Left kidney (tissue), 2 donors: ENCODE results near the gene COX17. TPM values are rescaled to one million over a fixed set of nuclear protein-coding genes. Genes with fewer than 3 reads are reported as not detected.

Source experiments
- DNase-seq: peaks from one replicate; pipeline ENCODE4 v3.0.0-alpha.2; 2013
- polyA plus RNA-seq: library from polyadenylated mRNA; unstranded; fragments of 120-200 nt; gene quantifications from one replicate; pipeline ENCODE4 v1.2.1, GENCODE V29; 2013; ENCODE audit not compliant: insufficient read length

Gene COX17
- polyA plus RNA-seq, 1 donor = 36.7 TPM

DNA sequence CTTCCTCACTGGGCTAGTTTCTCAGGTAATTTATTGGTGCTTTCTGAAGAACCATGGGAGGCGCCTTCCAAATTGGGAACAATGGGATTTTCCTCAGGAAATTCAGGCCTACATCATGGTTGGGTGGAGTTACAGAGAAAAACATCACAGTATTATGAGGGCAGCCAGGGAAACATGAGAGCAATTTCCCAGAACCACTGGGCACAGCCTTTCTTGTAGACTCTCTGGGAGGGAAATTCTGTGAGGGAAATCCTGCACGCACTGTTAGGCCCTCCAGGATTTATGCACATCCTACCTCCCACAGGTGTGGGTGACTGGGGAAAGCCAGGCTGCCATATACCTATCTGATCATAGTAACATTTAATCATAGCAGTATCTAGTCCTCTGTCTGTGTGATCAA is 30.0 kb downstream of the COX17 start:
- DNase-seq = peak; percentile 37

DNA sequence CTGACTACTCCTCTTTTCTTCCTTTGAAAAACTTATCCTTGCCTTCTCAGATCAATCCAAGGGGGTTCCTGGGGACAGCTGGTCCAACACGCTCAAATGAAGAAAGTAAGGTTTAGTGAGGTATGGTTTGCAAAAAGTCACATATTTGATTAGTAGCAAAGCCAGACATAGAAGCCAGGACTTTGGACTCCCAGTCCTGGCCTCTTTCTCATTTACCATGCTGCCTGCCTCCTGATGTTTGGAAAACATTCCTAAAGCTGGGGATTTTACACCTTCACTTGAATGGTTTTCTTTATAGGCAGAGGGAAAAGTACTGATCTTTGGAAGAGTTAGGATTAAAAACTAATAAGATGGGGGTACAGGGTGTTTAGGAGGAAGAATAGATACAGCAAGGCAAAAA is 31.4 kb downstream of the COX17 start:
- DNase-seq = no peak

DNA sequence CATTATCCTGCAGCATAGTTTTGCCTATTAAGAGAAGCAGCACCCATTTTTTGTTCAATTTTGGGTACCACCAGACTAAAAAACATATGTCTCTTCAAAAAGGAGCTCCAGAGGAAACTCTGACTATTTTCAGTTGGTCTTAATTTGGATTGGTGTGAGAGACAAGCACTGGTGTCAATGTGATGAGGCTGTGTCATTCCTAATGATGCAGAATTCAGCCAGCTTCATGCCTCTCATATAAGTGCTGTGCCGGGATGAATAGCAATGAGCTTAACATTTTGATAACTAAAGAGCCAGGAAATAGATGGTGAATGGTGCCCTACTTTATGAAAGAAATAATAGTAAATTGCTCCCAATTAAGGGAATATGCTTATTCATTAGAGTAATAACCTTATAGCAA is 32.7 kb downstream of the COX17 start:
- no peak for DNase-seq

DNA sequence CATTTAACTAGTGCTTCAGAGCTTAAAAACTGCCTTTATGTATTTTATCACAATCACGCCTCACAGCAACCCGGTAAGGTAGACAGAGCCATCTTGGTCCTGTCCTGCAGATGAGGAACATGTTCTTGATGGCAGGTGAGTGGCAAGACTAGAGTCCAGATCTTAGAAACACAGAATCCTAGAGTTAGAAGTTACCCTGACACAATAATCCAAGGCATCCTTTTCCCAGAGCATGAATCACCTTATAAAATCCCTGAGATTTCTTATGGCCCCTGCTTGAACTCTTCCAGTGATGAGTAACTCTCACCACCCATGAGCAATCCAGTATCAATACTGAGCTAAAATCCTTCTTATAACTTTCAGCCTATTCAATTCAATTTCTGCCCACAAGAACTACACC is 33.7 kb downstream of the COX17 start:
- no peak for DNase-seq

DNA sequence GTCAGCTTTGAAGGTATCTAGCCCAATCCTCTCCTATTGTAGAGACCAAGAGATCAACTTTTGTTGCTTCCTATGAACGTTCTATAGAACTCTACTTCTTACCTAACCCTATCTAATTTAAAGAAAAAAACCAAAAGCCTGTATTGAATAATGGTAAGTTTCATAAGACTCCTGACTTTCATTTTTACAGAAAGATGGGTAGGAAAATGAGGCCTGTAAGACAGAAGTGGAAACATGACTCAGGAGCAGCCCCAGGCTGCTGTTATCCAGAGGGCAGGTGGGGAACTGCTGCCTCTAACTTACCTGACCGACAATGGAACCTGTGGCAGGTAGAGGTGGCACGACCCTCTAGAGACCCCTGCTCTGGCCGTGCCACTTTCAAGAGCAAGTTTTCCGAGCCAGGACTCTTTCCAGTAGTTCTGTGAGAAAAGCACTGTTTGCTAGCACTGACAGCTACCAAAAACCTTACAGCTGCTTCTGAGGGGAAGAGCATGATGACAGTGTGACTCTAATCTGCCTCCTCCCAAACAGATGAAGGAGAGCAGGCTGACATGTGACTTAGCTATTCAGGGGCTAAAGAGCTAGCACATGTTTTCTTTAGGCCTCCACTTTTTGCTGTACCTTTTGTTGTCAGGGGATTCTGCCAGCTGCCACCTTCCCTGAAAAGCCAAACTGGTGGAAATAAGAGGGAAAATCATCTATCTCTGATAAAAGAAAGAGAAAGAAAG is 34.3 kb downstream of the COX17 start:
- DNase-seq = no peak

DNA sequence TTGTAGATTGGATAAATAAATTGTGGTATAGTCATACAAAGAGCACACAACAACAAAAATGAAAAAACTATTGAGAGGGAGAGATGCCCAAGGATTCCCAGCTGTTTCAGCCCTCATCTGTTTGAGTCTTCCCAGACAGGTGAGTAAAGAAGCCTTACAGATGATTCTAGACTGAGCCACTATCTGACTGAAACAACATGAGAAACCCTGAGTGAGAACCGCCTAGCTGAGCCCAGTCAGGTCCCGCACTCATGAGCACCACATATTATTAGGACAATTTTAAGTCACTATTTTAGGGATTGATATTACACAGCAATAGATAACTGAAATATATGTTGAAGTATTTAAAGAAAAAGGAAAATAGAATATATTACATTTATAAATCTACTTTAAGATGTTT is 35.8 kb downstream of the COX17 start:
- no peak for DNase-seq

DNA sequence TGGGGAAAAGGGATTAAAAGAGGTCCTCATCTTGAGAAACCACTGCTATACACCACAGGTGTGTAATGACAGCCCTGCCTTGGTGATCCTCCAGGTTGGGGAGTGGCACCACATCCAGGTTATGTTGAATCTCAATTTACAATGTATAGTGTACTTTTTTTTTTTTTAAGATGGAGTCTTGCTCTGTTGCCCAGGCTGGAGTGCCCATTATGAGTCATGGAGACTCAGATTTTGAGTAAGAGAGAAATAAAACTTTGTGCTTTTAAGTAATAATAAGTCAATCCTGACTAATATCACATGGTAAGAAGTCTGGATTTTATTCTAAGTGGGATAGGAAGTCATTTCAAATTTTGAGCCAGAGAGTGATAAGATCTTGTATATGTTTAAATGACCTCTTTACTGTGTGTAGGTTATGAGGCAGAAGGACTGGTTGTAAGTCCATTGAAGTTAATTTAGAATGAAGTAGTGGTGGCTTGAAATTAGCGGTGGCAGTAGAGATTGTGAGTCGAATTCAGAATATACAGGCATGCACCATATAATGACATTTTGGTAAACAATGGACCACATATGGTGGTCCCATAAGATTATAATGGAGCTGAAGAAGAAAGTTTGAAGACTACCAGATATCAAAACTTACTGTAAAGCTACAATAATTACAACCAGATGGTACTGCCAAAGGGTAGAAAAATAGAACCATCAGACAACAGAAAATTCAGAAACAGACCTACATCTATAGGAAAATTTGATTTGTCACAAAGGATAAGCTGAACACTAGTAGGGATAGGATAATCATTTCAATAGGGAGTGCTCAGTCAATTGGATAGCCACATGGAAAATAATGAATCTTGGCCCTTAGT is 37.5 kb downstream of the COX17 start:
- no peak for DNase-seq

DNA sequence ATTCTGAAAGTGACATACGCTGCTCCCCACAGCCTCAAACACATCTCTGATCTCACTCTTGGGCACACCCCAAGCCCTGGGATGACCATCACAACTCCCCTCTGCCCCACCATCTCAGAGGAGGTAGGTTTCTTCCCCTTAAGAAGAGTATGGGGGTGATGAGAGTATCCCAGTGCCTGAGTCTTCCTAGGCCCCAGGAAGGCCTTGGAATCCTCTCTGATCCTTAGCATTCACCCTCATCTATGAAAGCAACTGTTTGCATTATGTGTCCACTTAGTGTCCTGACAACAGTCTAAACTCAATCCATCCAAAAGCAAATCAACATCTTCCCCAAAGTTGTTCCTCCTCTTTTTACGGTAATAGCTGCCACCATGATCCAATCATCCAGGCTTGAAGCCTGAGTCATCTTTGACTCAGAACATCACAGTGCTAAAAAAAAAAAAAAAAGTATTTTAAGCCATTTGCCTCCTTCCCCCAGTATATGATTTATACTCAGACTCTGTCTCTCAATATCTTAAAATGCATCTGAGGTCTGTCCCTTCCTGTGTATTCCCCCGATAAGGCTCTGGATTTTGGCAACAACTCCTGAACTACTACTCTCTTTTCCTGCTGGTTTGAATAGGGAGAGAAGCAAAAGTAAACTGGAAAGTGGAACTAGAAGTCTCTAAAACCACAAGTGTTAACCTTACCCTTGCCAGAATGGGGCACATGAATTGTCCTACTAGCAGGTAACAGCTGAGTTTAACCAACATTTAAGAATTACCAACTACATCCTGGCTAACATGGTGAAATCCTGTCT is 39.3 kb downstream of the COX17 start:
- DNase-seq = no peak

DNA sequence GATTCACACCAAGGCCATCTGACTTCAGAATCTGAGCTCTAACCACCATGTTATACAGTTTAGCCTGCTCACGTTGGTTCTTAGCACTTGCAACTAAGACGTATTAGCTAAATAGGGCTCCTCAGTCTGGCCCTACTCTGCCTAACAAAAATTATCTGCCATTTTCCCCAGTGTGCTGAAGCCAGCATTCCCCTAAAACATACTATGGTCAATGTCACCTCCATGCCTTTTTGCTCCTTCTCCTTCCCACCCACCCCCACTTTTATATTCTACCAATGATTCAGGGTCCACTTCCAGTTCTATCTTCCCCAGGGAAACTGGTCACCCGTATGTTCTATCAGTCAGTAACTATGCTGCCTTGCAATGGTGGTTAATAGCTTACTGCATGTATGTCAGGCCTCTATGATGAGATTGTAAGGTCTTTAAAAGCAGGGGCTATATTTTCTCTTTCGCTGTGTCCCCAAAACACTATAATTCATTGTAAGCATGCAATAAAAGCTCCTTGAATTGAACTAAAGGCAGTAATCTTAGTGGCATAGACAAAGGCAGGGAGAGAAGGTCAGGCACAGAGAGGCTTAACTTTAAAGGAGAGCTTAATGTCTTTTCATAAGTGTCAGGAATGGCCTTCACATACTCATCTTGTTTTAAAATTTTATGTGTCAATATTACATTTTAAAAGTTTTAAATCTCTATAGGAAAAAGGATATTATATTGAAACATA is 40.2 kb downstream of the COX17 start:
- no peak for DNase-seq

DNA sequence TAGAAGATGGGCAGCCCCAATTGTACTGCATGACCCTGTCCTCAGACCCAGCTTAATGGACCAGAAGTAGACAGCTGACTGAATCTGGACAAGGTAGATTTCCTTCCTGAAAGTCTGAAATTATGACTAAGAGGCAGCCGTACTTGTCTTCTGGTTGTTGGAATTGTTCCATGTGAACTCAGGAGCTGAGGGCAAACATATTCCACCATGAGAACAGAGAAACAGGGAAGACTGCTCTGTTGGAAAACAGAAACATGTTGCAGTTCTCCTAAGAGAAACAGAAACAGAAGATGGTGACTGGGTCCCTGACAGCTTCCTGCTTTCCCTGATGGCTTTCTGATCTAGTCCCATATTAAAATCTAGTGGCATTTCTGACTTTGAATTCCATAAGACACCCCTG is 41.0 kb downstream of the COX17 start:
- DNase-seq = no peak

DNA sequence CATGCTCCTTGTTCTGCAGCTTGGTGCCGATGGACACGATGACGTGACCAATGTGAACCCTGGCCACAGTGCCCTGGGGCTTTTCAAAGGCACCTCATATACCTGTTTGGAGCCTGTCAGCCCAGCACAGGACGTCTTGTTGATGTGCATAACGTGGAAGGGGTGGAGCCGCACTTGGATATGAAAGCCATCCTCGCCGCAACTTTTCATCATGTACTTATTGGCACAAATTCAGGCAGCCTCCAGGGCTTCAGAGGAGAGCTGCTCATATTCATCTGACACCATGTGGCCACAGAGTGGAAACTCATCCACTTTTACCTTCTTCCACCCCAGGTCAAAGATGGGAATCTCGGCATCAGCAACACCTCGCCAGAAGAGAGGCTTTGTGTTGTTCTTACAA is 41.5 kb downstream of the COX17 start:
- DNase-seq = no peak

DNA sequence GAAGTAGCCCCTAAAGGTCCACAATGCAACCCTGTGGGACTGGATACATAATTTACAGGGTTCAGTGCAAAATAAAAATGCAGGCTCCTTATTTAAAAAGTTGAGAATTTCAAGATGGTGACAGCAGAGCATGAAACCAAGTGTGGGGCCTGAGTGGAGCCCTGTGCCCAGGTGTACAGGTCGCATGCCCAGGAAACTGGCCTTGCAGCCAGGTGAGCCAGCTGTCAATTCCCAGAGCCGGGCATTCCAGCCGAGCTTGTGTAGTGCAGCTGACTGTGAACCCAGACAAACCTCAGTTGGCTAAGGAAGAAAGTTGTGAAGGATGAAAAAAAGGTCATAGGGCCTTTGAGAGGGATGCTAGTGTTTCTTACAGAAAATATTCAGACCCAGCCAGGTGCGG is 44.4 kb downstream of the COX17 start:
- DNase-seq = no peak

DNA sequence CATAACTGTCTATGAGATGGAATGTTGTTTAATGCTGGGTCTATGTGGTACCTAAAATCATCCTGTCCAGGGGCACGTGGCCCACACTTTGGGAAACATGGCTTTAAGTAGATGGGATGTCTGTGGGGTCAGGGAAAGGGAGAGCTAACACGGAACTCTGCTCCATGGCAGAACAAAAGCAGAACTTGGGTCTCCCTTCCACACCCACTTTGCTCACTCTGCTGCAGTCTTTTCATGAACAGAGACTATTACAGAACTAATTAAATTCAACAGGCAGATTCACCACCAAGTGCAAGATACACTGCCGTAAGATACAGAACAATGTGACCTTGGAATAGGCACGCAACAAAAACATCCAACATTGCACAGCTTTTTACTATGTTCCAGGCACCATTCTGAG is 45.0 kb downstream of the COX17 start:
- DNase-seq = no peak

DNA sequence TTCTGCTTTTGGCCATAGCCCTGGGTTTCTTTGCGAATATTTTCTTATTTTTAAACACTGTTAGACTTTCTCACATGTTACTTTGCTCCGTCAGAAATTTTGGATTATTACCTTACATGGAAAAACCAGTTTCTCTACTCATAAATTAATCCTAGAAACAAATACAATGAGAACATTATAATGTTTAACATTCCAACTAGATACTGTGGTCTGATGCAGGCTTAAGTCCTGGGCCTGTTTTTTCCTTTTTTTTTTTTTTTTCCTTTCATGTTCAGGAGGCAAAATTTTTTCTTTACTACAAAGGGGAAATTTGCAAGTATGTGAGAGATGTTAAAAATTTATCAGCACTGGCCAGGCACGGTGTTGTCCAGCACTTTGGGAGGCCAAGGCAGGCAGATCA is 45.7 kb downstream of the COX17 start:
- DNase-seq = no peak

DNA sequence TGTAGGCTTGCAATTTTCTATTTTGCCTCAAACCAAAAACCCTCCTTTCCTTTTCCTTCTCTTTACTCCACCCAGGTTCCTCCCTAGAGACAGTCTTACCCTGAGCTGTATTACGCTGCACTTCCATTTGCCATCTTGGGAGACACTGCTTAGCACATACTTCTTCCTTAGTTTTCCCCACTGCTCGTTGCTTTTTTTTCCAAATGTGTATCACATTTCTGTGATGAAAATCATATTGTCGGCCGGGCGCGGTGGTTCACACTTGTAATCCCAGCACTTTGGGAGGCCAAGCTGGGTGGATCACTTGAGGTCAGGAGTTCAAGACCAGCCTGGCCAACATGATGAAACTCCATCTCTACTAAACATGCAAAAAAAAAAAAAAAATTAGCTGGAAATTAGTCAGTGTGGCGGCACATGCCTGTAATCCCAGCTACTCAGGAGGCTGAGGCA is 46.3 kb downstream of the COX17 start:
- DNase-seq = no peak

DNA sequence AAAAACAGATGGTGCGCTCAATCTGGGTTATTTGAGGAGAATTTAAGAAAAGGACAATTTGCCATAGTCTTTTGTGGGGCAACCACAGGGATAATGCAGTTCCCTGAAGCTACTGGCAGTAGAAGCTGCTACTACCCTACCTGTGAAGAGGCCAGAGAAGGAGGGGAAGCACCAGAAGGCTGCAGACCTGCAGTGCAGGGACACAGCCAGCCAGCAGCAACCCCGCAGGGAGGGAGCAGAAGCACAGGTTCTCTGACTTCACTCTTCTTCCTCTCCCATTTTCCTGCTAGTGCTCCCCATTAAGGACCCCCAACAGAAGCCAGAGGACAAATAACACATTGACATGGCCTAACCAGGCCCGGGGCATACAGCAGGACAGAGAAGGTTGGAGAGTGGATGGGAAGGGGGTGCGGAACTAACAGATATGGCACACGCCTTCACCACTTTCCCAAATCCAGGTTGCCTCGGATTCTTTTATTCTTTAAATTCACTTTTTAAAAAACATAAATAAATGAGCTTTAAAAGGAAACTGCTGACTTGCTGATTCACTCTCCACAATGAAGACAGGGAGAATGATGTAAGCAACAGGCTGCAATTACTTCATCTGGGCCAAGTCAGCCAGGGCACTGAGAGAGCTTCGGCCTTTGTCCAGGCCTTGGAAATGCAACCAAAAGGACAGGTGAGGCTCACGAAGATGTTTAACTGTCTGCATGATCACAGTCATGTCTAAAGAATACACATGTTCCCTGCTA is 46.9 kb downstream of the COX17 start:
- DNase-seq = no peak

DNA sequence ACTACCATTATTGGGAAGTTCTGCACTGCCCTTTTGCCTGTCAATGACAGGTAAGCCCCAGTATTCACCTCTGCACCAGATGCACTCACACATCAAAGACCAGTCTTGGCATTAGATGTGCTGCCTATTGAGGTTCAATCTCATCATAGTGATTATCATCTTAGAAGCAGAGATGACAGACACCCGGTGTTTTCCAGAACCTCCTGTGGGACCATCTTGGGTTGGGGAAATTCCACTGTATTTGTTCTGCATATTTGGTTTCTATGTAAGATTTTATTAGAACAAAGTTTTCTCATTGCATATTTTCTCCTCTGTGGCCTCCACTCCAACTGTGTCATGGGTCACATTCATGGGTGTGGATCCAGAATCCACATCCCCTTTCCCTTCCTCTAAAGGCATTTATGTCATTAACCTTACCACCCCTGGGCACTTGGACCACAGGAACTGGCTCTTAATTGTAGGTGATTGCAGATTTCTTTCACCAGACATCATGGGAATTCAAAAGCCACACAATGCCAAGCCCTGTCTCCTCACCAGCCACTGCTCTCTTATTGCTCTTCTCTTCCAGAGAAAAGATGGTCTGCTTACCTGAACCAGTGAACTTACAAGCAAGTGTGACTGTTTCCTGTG is 48.3 kb downstream of the COX17 start:
- DNase-seq = no peak

DNA sequence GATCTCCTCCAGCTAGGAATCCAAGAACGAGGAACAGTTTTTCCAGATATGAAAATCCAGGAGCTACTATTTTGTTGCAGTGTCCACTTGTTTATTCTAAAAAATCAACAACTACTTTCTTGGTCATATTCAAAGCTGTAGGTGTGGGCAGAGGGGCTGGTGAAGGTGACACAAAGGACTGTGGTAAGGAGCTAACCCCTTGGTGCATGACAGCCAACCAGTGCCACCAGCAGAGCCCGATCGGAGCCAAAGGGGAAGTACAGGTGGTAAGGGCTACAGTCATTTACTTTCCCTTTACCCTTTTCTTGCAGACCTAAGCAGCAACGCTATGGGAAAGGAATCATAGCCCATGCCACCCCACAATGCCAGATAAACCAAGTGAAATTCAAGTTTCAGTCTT is 48.8 kb downstream of the COX17 start:
- no peak for DNase-seq

DNA sequence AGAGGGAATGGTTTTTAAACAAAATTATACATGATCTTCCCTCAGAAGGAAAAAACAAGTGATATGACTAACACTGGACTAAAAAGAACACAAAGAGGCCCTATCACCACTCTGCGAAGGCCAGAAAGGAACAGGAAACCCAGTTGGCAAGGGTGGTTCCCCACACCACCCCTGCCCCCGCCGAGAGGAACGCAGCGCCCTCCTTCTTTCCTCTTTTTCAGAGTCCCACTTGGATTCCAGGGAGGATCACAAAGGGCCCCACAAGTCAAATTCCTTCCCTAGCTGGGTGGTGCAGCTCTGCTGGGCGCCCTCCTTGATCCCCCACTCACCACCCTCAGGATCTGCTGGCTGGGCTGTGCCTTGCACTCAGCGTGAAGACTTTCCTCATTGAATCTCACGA is 49.7 kb downstream of the COX17 start:
- DNase-seq = no peak

DNA sequence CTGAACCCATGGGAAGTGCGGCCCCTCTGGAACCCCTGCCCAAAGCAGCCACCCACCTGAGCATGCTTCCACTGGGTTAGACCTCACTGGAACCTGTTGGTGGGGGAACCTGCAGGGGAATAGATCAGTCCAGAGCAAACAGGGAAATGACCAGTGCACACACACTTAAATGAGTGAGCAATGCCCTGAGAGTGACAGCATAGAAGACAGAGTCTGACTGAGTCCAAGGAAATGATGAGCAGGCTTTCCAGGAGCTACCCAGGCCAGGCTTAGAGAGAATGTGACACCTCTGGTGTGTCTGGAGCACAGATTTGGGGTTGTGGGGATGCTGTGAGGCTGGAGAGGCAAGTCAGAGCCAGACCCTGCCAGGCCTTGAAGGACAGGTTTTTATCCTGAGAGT is 51.0 kb downstream of the COX17 start:
- DNase-seq = no peak
